ENCODE data around the gene GAPT.

Gene GAPT

DNA sequence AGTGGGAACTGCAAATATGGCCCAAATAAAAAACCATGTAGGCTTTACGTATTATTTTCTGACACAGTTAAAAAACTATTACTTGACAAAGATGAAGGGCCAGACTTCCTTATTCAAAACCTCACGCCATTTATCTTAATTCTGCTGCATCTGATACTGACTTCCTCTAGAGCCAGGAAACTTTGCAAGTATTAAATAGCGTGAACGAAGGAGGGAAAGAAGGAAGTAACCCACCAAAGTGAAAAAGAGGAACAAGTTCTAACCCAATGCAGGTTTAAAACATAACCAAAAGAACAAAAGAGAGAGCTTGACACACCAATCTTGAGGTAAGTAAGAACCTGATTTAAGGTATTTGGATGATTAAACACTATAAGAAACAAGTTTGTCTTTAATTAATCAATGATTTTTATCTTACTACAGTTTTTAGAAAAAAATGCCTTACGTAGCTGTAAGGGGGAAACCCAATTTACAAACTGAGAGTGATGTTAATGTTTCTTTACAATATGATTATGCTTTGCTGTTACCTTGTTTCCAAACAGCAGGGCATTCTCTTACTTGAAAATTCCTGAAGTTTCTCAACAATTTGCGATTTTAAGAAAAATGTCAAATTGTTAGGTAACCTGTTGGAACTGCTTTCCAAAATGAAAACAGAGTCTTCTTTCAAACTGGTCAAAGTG lies at the start of gene GAPT:
Gene GAPT, plus strand, starts transcription at position 220 of the 677 bp plus-strand sequence. CDS start 3,102 bp downstream, outside the sequence.
- no peak for DNase-seq (ENCODE audit: low read depth)
- no peak for TF ChIP-seq CTCF (IDR thresholded peaks at IDR 0.05; ENCODE audit: low read depth, low read length, missing control alignments)
- no peak within 1 kb of the TSS for H3K4me3 ChIP-seq (ENCODE audit: low read depth, low read length)

DNA sequence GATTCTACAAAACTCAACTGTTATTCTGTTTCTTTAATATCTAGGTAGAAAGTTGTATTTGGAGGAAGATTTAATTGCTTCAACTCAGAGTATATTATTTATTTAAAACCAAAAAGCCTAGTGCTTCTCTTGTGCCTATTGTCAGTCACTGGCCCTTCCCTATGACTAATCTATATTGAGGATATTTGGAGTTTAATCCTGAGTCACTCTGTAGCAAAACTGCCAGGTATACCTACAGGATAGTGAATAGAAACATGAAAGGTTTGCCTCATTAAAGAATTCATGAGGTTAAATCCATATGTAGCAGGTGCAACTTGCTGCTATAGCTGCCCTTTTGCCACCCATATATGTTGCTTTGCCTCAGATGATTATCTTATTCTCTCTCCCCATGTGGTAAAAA lies 46.4 kb upstream of the GAPT start:
- no peak overlapping the region for H3K4me3 ChIP-seq (ENCODE audit: low read depth, low read length)
- no peak for DNase-seq (ENCODE audit: low read depth)
- no peak for TF ChIP-seq CTCF (IDR thresholded peaks at IDR 0.05; ENCODE audit: low read depth, low read length, missing control alignments)

DNA sequence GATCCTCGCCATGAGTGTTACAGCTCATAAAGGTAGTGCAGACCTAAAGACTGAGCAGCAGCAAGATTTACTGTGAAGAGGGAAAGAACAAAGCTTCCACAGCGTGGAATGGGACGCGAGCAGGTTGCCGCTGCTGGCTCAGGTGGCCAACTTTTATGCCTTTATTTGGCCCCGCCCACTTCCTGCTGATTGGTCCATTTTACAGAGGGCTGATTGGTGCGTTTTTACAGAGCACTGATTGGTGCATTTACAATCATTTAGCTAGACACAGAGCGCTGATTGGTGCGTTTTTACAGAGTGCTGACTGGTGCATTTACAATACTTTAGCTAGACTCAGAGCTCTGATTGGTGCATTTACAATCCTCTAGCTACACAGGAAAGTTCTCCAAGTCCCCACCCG lies 45.2 kb upstream of the GAPT start:
- no peak for DNase-seq (ENCODE audit: low read depth)
- TF ChIP-seq CTCF (IDR thresholded peaks at IDR 0.05; ENCODE audit: low read depth, low read length, missing control alignments) = no peak
- H3K4me3 ChIP-seq (ENCODE audit: low read depth, low read length) = no peak overlapping the region

DNA sequence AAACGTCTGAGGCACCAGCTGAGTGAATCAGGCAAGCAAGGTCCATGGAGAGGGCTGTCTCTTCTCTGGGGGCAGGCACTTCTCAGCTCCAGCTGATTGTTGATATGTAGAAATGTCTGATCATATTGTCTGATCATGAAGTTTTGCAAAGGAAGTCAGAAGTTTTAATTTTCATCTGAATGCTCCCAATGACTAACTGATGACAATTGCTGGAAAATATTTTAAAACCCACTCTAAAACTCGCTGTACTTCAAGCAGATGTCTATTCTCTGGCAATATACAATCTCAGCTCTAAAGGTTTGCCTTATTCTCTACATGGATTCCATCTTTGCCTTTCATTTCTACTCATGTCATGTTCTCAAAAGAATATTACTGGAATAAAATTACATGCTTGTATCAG lies 44.0 kb upstream of the GAPT start:
- no peak overlapping the region for H3K4me3 ChIP-seq (ENCODE audit: low read depth, low read length)
- TF ChIP-seq CTCF (IDR thresholded peaks at IDR 0.05; ENCODE audit: low read depth, low read length, missing control alignments) = no peak
- no peak for DNase-seq (ENCODE audit: low read depth)

- no peak for TF ChIP-seq CTCF (IDR thresholded peaks at IDR 0.05; ENCODE audit: low read depth, low read length, missing control alignments)
- no peak for DNase-seq (ENCODE audit: low read depth)
- no peak overlapping the region for H3K4me3 ChIP-seq (ENCODE audit: low read depth, low read length)
Observed at GRCh38 chr5:58450018-58450417, 41.2 kb upstream of the GAPT start.

DNA sequence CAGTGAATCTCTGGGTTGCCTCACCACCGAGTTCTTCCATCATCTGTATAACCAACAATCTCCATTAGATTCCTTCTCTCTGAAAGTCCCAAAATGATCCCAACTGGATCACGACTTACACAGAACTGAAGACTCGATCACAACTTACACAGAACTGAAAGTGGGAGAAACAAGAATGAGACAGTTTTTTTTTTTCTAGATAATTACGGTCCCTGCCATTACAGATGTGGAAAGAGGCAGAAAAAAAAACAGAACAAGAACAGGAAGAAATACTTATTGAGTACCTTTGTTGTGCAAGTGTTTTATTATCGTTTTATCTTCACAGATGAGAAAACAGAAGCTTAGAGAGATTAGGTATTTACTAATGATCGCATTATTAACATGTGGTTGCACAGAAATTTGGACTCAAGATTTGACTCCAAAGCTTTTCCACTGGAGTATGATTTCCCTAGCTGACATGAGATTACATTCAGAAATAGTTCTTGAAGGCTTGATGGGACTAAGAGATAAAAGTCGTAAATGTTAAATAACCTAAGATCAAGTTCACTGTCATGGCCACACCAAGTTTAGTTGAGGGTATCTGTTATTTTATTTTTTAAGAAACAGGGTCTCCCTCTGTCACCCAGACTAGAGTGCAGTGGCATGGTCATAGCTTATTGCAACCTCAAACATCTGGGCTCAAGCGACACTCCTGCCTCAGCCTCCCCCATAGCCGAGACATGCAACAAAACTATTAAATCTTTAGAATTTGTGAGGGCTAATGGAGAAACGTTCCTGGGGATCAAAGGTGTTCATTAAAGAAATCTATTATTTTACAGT lies 40.2 kb upstream of the GAPT start:
- H3K4me3 ChIP-seq (ENCODE audit: low read depth, low read length) = no peak overlapping the region
- DNase-seq (ENCODE audit: low read depth) = no peak
- no peak for TF ChIP-seq CTCF (IDR thresholded peaks at IDR 0.05; ENCODE audit: low read depth, low read length, missing control alignments)

Data from GM12864 (cell line).